Eye (tissue), 1 donor: ENCODE data around the gene WASF3.

Experiments used
- DNase-seq: peaks from one replicate; pipeline ENCODE4 v3.0.0-alpha.2; 2015

Gene WASF3

GRCh38 chr13:26686285-26686684, 128.8 kb downstream of the WASF3 start:
- no peak for DNase-seq

- no peak for DNase-seq
Measured at GRCh38 chr13:26688286-26688685, 130.8 kb downstream of the WASF3 start.

- DNase-seq = no peak
Measured at GRCh38 chr13:26688980-26689379, 131.5 kb downstream of the WASF3 start.

DNA sequence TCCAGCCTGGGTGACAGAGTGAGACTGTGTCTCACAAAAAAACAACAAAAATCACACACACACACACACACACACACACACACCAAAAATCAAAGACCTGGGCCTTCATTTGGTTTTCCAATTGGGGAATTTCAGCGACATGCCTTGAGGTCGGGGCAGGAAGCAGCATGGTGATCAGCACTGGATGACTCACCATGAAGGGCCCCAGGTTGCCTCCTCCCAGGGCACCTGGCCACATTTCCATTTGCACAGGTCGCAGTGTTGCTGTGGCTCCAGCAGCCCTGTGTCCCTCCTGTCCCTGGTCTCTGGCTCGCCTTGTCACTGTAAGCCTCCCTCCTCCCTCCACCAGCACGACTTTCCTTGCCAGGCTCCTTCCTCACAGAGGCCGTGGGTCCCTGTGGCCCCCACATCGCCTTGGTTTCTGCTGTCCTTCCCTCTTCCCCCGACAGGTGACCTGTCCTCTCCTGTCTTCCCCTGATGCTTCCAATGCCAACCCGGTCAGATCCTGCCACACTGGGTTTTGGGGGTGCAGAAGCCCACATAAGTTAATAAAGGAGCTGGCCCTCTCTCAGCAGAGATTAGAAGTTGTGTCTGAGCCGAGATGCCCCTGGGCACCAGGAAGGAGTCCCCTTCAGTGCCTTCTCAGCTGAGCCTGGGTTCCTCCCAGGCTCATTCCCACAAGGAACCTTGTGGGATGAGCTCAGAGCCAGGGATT, 136.4 kb downstream of the WASF3 start:
- DNase-seq = no peak

GRCh38 chr13:26694609-26695359, 137.3 kb downstream of the WASF3 start:
- no peak for DNase-seq

DNA sequence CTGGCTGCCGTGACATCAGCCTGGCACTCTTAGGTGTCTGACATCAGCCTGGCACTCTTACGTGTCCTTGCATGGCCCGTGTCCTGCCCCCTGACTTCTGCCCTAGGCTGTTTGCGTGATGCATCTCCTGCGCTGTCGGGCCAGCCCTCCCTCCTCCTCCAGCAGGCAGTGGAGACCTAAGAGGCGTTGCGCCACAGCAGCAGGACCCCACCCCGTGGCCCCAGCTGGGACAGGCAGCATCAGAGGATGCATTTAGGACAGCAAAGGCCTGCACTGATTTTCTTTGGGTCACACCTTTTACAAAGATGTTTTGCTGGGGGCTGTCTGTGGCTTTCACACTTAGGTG, 137.8 kb downstream of the WASF3 start:
- no peak for DNase-seq

- DNase-seq = no peak
Measured at GRCh38 chr13:26695891-26696311, 138.4 kb downstream of the WASF3 start.

DNA sequence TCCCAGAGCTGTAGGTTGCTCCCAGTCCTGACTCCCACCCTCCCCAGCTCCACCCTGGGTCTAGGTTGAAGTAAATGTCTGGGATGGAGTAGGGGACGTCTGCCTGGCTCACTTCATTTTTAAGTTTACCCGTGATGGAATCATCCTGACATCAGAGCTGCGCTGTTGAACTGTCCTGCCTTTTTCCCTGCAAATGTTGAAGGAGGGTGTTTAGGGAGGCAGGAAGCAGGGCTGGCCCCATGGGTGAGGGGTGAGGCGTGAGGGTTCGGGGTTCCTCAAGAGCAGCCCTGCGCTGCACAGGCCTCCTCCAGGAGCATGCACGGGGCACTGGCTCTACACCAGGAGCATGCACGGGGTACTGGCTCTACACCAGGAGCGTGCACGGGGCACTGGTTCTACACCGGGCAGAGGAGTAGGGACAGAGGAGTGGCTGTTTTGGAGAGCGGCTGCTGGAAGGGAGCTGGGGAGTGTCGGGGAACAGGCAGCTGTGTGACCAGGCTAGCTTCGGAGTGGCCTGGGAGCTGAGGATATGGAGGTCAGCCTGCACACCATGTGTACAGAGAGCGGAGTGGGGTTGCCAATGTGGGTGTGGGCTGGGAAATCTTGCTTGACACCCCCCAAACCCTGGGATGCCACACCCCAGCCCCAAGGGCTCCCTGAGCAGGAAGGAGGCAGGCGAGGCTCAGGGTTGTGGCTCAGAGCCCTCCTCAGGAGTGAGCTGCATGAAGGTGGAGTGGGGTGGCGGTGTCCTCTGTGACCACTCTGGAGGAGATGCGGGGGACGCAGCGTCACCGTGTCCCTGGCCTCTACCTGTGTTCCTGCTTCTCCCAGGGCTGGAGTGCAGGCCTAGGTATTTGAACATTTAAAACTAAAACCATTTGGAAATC, 139.8 kb downstream of the WASF3 start:
- DNase-seq = no peak

DNA sequence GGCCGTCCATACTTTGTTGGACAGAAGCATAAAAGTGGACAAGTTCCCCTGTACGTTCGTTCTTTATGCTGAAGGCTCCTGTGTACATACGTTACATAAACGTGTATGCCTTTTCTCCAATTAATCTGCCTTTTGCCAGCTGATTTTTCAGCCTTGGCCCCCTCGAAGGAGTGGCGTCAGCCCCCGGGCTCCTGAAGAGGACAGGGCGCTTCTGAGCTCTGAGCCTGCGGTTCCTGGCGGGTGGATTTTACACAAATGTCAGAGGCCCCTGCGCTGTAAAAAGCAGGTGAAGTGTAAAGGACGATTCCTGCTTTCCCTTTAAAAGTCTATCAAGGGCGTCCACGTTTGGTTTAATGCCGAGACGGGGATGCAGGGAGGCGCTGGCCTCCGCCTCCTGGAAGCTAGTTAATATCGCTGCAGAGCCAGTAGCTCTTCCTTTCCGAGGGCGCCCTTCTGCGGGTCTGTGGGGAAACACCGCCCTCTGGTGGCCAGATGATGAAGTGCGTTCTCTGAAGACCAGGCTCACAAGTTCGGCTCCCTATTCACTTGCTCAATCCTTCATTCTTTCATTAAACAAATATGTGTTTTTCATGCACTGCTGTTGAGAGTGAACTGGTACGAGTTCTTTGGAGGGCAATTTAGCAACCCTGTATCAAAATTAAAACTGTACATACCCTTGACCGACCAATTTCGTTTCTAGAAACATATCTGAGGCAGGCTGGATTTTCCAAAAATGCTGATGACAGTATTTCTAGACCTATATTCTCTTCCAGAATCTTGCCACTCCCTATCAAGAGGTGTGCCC, 141.1 kb downstream of the WASF3 start:
- DNase-seq = peak; percentile 96

DNA sequence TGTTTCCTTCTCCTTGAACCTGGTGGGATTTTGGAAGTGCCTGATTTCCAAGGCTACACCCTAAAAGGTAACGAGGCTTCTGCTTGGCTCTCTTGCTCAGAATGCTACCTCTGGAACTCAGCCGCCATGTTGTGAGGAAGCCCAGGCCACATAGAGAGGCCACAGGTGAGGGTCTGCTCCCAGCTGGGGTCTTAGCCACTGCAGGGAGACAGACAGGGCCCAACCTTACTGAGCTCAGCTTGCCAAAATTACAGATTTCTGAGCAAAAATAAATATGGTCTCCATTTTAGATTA, 141.7 kb downstream of the WASF3 start:
- DNase-seq = no peak

GRCh38 chr13:26705536-26705935, 148.1 kb downstream of the WASF3 start:
- DNase-seq = no peak

GRCh38 chr13:26706381-26706780, 148.9 kb downstream of the WASF3 start:
- DNase-seq = no peak

GRCh38 chr13:26707122-26708006, 149.9 kb downstream of the WASF3 start:
- DNase-seq = peak; percentile 87

GRCh38 chr13:26708007-26708297, 150.5 kb downstream of the WASF3 start:
- no peak for DNase-seq

GRCh38 chr13:26709461-26709860, 152.0 kb downstream of the WASF3 start:
- no peak for DNase-seq

GRCh38 chr13:26710166-26710565, 152.7 kb downstream of the WASF3 start:
- no peak for DNase-seq

GRCh38 chr13:26711211-26711610, 153.7 kb downstream of the WASF3 start:
- DNase-seq = no peak

DNA sequence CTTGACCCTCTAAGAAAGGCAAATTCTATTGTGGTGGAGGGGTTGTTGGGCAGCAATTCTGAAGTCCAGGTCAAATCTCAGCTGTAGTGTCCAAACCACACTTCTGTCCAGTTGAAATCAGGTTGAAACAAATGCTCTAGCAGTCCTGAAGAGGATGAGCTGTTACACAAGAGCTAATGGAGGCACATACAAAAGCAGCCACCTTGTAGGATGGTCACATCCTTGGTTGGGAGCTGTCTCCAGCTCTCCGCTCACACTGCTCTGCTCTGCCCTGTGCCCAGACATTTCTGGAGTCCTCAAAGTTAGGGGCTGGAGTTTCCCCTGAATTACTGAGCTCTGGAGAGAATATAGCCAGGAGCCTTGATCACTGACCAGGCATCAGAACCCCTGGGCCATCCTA, 155.9 kb downstream of the WASF3 start:
- no peak for DNase-seq

GRCh38 chr13:26716984-26717383, 159.5 kb downstream of the WASF3 start:
- DNase-seq = no peak

- DNase-seq = no peak
Measured at GRCh38 chr13:26718146-26718545, 160.7 kb downstream of the WASF3 start.

DNA sequence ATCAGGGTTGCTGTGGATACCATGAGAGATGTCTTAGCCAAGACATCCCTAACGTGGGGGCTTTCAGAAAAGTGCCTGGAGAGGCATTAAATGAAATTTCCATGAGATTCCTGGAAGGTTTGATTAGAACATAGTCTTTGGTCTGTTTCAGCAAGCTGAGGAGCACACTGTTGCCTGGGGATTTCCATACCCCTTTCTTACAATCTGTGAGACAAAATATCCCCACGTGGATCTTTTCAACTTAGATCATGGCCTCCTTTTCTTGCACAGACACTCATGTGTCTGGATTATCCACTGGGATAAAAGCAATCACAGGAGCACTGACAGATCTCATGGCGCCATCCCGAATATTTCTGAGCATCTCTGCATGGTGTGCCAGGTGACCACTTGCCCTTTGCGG, 161.4 kb downstream of the WASF3 start:
- no peak for DNase-seq

DNA sequence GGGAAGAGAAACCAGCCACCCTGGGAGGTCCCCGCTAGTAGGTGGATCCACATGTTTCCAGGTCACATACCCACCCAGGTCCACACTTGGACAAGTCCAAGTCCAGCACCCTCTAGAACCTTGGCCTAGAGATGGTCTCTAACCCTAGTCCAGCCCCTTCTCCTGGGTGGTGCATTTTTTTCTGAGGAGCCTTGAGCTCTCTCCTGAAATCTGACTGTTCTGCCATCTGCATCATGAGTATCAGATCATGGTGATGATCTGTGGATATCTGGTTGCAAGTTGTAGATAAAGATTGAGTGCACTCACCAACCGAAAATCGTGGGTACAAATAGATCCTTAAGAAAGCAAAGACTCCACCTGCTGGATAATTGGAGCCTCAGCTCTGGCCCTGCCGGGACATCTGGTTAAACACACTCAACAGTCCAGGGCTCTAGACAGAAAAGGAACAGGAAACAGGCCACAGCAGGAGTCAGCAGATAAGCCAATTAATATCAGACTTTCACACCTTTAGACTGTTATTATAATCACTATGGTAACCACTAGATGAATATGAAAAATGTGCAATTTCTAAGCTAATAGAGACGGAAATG, 162.0 kb downstream of the WASF3 start:
- DNase-seq = no peak
